H1 (cell line): Measurements from ENCODE around the gene PRRX2. TPM values are rescaled to one million over a fixed set of nuclear protein-coding genes. Genes with fewer than 3 reads are reported as not detected.

Experiments
- GABPA ChIP-seq: IDR thresholded peaks from 2 replicates; pipeline ENCODE4 v1.6.1; 2011; ENCODE audit warnings: mild to moderate bottlenecking, low read length, moderate library complexity, borderline replicate concordance; ENCODE audit not compliant: insufficient read depth
- polyA plus RNA-seq, 7 experiments: library from polyadenylated mRNA; depleted of rRNA in 3 of 7; stranded (reverse) in 5 of 7; unstranded in 2 of 7; fragments of >200 nt in 5 of 7; fragments of 200-250 nt in 2 of 7; gene quantifications; 1 replicate in 5 of 7; 2 replicates in 1 of 7; 4 replicates in 1 of 7; pipeline versions ENCODE4 v1.2.1 to v1.2.3, GENCODE V29; 2011 to 2013; ENCODE audit warnings: missing spikeins in 2 of 7, mixed read lengths in 2 of 7
- total RNA-seq: library from RNA; stranded (reverse); fragmentation: NEBNext Ultra II Directional; extraction: Animal tissue kit (Norgen Biotek cat#: 25700); gene quantifications from 2 replicates; pipeline ENCODE4 v1.2.1, GENCODE V29; 2021

PRRX2 gene
- total and polyA plus RNA-seq, 2 of the 8 experiments (the other 6 are each of a cell fraction or from before 2014, with no cell fraction given) = 5.8 to 9.2 TPM

- TF ChIP-seq GABPA = no peak
Measured at GRCh38 chr9:129717991-129718390, 52.5 kb downstream of the PRRX2 start (continued).
